NCI-H1105 (cell line): ENCODE data around the gene C10orf143.
"Not testable (repeated sequence)": the region's sequence is repeated elsewhere in the genome, so short reads cannot be mapped to it uniquely, and the experiment has no call there.

Experiments
- DNase-seq: peaks from one replicate; lab custom pipeline; 2025; lab: John Stamatoyannopoulos, UW

The C10orf143 gene

DNA sequence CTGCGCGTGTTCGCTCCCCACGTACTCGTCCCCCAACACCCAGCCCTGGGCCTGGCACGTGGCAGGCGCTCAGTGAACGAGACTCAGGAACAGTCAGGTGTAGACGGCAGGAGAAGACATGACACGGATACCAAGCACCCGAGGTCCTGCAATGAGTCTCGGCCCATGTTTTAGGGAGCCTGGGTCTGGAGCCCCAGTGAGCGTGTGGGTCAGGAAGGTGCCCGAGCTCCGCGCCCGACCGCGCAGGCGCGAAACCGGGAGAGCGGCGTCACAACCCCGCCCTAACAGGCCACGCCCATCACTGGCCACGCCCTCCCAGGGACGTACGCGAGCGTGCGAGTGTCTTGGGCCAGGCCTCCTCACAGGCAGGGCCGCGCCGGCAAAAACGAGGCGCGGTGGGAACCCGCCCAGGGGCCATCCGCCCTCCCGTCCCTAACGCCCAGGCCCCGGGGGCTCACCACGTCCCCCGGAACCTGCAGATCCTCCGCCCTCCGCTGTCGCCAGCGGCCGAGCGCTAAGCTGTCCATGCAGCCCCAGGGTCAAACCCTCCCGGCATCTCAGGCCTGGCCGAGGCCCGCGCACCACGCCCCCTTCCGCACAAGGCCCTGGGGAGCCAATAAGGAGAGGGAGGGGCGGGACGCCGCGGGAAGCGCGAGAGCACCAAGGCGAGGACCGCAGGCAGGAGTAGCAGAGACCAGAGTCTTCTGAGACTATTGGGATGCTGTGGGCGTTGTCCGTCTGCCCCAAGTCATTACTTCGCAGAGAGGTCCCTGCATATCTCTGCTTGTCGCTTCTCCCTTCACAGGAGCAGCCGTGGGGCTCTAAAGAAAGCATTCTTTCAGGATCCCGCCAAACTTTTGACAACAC is at the start of gene C10orf143:
C10orf143 (minus strand) TSS at position 585 of the 867 bp plus-strand sequence; CDS start at position 527, 58 bp downstream.
- peak; percentile 79 for DNase-seq

- no peak for DNase-seq
Measured at GRCh38 chr10:130159192-130159794, 48.7 kb upstream of the C10orf143 start.

DNA sequence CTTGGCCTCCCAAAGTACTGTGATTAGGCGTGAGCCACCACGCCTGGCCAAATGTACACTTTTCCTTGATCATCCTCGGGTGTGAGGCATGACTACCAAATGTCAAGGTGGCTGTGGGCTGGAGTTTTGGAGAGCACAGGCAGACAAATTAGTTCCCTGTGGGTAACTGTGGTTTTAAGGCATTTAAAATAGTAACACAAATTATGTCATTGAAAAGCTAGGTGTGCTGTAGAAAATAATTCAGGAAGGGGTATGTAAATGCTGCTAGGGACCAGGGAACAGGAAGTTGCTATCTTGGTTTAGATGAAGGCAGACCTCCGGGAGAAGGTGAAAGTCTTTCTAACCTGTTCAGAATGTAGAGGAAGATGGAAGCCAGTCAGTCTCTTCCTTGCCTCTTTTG is 35.4 kb upstream of the C10orf143 start:
- DNase-seq: no peak

- no peak for DNase-seq
Measured at GRCh38 chr10:130141878-130142277, 31.2 kb upstream of the C10orf143 start.

DNA sequence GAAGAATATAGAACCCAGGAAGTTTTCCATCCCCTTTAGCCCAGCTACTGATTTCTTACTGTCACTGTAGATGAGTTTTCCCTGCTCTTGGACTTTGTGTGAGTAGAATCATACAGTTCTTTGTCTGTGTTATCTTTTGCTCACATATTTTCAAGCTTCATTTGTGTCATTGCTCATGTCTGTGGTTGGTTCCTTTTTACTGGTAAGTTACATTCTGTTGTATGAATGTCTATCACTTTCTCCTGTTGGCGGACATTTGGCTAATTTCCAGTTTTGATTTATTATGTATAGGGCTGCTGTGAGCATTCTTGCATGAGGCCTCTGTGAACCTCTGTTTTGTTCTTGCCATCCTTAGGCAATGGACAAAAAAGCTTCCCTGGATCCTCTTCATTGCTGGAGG is 30.8 kb upstream of the C10orf143 start:
- no peak for DNase-seq

- DNase-seq: no peak
Measured at GRCh38 chr10:130141038-130141437, 30.4 kb upstream of the C10orf143 start.

GRCh38 chr10:130140425-130140824 is 29.8 kb upstream of the C10orf143 start:
- DNase-seq: no peak

DNA sequence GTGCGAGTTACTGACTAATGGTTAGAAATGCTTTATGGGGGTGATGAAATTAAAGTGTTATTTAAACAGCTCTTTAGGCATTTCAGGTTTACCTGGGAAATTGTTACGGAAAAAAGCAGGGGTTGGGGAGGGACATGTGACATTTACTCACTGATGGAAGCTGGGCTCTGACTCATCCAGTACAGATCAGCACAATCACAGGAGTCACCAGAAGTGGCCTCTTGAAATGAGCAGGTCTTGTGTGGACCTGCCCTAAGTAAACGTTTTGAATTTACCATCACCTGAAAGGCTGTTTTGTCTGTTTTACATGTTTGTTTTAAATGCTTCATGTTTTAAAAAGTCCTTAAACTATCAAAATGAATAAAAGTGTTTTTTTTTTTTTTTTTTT is 27.8 kb upstream of the C10orf143 start:
- DNase-seq: peak; percentile 39

DNA sequence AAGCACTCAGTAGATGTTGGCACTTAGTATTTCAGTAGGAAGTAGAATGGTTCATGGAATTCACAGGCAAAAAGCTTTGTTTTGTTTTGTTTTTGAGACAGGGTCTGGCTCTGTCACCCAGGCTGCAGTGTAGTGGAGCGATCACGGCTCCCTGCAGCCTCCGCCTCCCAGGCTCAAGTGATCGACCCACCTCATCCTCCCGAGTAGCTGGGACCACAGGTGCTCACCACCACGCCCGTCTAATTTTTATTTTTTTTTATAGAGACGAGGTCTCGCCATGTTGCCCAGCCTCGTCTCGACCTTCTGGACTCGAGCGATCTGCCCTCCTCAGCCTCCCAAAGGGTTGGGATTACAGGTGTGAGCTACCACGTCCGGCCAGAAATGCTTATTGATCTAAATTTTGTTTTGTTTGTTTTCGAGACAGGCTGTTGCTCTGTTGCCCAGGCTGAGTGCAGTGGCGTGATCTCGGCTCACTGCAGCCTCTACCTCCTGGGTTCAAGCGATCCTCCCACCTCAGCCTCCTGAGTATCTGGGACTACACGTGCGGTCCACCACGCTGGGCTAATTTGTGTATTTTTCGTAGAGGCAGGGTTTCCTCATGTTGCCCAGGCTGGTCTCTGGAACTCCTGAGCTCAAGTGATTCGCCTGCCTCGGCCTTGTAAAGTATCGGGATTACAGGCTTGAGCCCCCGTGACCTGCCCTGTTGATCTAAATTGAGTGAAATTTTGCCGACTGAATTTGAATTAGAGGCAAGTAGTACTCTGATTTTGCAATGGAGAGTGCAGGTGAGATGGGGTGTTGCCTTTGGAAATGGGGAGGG is 27.2 kb upstream of the C10orf143 start:
- DNase-seq: no peak

GRCh38 chr10:130137090-130137448 is 26.4 kb upstream of the C10orf143 start:
- DNase-seq: no peak

DNA sequence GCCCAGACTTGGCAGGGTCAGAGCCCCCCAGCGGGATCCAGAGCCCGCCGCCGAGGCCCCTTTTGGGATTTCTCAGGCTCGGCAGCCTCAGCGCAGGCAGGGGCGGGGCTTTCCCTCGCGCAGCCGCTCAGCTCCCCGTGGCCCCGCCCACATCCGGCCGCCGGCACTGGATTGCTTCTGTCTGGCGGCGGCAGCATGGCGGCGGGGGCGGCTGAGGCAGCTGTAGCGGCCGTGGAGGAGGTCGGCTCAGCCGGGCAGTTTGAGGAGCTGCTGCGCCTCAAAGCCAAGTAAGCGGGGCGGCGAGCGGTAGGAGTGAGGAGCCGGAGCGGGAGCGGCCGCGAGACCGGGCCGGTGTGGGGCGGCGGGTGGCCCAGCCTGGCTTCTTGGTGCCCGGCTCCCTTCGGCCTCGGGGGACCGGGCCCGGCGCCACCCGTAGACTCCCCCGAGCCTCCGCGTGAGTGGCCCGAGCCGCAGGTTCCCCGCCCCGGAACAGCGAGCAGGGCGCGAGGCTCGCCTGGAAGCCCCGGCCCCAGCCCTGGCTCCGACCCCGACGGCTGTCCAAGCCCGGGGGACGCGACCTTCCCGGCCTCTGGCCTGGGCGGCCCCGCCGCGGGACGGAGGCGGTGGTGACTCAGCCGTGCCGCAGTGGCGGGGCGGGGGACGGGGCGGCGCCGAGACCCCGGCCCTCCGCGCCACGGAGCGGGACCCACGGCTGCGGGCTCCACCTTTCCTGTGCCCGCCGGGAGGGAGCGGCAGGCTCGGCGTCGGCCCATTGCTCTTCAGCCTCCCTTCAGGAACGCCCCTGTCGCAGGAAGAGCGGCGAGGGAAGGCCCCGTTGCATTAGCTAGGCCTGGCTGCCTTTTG is 25.8 kb upstream of the C10orf143 start, which contains the start of gene GLRX3:
GLRX3 (plus strand) TSS at position 166 of the 864 bp plus-strand sequence; CDS start at position 196, 30 bp downstream.
- peak; percentile 65 for DNase-seq

DNA sequence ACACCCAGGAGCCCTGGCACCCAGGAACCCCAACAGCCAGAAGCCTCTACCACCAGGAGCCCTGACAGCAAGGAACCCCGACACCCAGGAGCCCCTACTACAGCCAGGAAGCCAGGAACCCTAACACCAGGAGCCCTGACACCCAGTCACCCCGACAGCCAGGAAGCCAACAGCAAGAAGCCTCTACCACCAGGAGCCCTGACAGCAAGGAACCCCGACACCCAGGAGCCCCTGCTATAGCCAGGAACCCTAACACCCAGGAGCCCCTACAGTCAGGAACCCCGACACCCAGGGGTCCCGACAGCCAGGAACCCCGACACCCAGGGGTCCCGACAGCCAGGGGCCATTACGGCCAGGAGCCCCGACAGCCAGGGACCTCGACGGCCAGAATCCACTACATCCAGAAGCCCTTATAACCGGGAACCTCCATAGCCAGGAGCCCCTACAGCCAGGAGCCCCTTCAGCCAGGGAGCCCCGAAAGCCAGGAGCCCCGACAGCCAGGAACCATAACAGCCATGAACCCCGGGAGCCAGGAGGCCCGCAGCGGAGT is 25.1 kb upstream of the C10orf143 start:
- DNase-seq: no peak

GRCh38 chr10:130128922-130129321 is 18.3 kb upstream of the C10orf143 start:
- no peak for DNase-seq

DNA sequence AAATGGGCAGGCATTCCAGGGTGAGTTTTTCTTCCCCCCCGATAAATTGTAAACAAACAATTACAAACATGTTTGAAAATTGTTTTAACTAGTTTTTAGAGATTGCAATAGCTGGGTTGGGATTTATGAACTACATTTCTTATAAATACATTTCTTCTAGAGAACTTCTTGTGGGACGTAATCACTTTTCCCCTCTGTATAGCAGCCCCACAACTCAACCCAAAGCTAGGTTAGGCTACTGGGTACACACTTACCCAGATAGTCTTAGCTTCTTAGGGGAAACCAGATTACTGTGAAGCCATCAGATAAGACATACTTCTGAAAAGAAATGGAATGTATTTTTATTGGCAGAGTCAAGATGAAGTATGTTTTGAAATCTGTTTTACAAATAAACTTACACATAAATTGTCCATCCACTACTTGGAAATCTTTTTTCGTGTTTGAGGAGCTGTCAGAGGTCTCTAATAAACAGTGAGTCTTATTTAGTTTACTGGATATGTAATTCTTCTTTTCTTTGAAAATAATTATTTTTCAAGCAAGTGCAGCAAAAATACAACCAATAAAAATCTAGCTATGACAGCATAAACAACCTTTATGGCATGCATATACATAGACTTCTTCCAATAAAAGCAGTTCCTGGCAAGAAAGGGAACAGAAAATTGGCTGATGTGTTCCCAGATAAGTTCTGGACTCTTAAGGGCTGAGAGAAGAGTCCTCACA is 17.6 kb upstream of the C10orf143 start:
- no peak for DNase-seq

DNA sequence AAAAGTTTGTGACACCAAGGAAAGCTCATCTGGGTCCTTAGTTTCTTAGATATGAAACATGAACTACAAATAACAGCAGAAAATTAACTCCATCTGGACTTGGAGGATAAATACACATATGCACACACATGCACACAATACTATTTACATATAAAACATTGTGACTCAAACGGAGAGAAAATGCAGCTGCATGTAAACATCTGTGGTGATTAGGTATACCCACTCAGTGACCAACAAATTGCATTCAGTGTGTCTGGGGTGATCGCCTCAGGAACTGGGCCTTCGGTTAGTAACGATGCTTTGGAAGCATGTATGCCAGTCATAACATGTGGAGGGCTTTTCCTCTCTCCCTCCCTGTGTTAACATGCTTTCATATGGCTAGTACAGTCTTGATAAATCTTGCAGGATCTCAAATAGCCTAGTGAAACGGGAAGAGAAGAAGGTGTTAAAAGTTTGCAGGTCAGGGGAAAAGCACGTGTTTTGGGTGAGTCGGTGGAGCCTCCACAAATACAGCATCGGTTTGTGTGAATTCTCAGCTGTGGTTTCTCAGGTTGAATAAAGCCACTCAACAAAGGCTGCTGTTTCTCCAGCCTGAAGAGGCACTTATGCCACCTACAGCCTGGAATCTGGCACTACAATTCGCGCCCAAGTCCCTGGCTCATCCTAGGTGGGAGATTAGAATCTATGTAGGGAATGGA is 16.9 kb upstream of the C10orf143 start:
- peak; percentile 29 for DNase-seq

GRCh38 chr10:130121486-130122079 is 11.0 kb upstream of the C10orf143 start:
- no peak for DNase-seq

GRCh38 chr10:130117535-130117934 is 6.9 kb upstream of the C10orf143 start:
- DNase-seq: not testable (repeated sequence)

- DNase-seq: not testable (repeated sequence)
Measured at GRCh38 chr10:130116942-130117341, 6.3 kb upstream of the C10orf143 start.

- no peak for DNase-seq
Measured at GRCh38 chr10:130112821-130113220, 2.2 kb upstream of the C10orf143 start.

DNA sequence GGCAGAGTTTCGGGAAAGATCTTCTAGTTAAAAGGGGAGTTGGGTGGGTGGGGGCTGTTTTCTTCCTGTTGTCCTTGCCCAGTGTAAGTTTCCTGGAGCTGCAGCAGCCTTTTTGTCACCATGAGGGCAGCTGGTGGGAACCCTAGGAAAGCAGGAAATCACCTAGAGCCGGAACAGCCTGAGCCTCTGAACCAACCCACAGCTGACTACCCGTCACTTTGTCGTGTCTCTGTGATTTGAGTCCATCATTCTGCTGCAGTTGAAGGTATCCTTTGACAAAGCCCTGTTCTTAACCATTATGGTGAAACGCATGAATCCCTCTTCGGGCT is 1.2 kb upstream of the C10orf143 start:
- DNase-seq: no peak
